HG03045 (cell line): ENCODE measurements around the gene SUN2.
"Not testable (repeated sequence)": the region's sequence is repeated elsewhere in the genome, so short reads cannot be mapped to it uniquely, and the experiment has no call there.

ENCODE experiments used
- ATAC-seq: cut with Tn5 transposase; IDR thresholded peaks from one replicate; pipeline ENCODE4 v1.9.1; 2021; ENCODE audit warnings: mild to moderate bottlenecking, moderate library complexity; ENCODE audit not compliant: unreplicated experiment

SUN2 gene, protein sequence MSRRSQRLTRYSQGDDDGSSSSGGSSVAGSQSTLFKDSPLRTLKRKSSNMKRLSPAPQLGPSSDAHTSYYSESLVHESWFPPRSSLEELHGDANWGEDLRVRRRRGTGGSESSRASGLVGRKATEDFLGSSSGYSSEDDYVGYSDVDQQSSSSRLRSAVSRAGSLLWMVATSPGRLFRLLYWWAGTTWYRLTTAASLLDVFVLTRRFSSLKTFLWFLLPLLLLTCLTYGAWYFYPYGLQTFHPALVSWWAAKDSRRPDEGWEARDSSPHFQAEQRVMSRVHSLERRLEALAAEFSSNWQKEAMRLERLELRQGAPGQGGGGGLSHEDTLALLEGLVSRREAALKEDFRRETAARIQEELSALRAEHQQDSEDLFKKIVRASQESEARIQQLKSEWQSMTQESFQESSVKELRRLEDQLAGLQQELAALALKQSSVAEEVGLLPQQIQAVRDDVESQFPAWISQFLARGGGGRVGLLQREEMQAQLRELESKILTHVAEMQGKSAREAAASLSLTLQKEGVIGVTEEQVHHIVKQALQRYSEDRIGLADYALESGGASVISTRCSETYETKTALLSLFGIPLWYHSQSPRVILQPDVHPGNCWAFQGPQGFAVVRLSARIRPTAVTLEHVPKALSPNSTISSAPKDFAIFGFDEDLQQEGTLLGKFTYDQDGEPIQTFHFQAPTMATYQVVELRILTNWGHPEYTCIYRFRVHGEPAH

DNA sequence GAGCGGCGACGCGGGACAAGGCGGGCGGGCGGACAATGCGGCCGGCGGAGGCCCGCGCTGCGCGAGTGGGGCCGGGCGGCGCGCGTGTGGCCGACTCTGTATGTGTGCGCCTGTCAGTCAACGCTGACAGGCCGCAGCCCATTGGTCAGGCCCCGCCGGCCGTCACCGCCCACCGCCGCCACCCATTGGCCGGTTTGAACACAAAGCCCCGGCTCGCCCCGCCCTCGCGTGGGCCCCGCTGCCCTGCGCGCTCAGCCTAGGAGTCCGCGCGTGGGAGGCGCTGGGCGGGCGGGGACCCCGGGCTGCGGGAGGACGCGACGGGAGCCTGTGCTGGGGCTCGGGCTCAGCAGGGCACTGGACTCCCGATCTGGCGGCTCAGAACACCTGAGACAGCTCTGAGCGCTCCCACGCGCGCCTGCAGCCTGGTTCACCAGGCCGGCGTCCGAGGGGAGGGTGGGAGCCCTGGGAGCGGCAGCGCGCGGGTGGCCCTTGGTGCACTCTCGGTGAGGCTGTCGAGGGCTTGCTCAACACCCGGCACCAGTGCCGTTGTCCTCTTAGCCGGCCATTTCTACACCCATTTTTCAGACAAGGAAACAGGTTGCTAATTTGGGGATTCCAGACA is at the start of gene SUN2:
TSS of gene SUN2 (minus strand) at position 88 of the 622 bp plus-strand sequence. CDS start 3,370 bp downstream, outside the sequence.
- ATAC-seq, result peak; percentile 72

DNA sequence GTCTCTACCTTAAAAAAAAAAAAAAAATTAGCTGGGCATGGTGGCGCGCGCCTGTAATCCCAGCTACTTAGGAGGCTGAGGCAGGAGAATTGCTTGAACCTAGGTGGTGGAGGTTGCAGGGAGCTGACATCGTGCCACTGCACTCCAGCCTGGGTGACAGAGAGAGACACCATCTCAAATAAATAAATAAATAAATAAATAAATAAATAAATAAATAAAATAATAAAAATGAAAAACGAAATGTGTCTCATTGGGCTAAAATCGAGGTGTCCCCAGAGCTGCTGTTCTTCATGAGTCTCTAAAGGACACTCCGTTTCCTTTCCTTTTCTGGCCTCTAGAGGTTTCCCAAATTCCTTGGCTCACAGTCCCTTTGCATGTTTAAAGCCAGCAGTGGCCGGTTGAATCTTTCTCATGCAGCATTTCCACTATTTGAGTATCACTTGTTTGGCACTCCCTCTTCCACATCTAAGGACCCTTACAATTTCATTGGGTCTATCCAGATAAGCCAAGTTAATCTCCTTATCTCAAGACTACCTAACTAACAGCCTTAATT is 49.3 kb upstream of the SUN2 start:
- not testable (repeated sequence) for ATAC-seq

DNA sequence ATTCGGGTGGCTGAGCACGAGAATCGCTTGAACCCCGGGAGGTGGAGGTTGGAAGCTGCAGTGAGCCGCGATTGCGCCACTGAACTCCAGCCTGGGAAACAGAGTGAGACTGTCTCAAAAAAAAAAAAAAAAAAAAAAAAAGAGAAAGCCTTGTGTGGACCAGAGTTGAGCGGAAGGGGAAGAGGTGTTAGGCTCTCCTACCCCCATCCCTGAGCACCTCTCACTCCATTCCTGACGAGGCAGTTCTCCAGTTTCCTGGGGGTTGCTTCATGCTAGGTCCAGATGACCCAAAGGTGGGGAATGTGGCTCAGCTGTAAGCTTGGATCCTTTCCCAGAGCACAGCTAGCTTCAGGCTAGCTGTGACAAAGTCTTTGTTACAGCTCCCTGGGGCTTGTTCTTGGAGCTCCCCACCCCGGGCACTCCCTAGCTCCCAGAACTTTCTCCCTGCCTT is 46.9 kb upstream of the SUN2 start:
- ATAC-seq, result no peak

DNA sequence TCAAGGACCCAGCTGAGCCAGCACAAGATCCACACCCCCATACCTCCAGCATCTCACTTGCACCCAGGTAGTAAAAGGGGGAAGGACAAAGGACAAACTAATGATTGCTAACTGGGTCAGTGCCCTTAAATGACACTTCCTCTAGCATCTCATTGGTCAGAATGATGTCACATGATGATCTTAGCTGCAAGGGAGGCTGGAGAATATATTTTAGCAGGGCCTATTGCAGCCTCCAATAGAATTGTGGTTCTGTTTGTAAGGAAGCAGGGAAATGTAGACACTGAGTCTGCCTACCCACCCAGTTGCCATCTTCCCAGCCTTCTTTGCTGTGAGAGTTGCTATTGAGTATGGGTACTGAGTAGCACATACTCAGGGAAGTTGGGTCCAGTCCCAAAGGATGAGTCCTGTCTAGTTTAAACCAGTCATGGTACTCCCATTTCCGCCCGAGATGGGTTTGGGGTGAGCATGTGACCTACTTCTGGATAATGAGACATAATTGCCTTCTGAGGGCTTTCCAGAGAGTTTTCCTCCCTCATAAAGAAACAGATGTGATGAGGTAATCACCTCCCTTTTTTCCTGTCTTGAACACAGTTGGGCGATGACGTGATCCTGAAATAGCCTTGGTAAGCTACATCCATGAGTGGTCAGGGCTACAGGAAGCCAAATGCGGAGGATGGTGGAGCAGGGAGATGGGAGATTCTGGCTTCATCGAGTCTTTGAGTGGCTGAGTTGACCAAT is 43.6 kb upstream of the SUN2 start:
- no peak for ATAC-seq

DNA sequence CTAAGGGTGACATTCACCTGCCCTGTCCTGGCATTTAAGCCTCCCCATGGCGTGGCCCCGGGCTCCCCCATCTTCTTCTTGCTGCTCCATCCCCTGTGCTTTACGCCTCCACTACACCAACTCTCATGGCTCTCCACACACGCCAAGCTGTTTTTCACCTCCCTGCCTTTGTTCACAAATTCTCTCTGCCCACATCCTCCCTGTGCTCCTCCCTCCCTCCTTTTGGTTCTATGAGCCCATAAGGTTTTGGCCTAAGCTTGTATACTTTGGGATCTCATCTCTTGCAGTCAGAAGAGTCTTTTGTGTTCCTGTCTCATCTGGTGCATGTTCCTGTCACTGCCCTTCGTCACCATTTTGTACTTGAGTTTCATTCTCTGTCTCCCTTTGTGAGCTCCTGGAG is 42.7 kb upstream of the SUN2 start:
- no peak for ATAC-seq

DNA sequence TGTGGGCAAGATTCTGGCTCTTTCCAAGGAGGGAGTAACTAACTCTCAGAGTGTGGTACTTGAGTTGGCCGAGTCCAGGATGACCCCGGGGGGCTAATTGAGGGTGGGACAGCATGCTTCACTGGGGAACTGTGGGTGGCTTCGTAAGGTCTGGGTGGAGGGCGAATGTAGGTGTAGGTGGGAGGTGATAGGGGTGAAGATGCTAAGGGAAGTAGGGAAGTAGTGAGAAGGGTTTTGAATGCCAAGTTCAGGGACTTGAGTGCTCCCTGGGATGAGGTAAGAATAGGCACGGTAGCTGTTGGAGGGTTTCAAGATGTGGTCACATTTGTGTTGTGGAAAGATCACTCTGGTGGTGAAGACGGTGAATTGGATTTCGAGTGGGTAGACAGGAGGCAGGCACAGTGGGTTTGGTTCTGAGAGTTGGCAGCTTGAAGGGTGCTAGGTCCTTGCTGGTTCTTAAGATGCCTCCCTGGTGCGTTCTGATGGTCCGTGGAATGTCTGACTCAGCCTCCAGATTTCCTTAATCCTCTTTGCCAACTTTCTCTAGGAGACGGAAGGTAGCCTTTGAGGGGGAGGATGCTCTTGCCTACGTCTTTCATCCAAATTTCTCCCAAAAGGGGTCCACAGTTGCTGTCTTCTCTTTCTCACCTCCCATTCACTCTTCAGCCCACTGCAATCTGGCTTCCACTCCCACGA is 40.6 kb upstream of the SUN2 start:
- no peak for ATAC-seq

DNA sequence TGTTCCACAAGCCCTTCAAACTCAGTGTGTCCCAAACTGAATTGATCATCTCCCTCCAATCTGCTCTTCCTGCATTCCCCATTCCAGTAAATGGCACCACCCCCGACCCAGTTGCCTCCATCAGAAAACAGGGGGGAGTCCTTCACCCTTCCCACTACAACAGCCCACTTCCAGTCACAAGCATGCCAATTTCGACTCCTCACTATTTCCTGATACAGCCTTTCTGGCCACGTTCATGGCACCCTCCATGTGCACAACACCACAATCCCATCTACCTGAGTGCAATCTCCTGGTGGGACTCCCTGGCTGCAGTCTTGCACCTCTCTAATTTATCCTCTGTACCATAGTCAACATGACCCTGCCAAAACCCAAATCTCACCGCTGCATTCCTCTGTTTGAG is 39.8 kb upstream of the SUN2 start:
- no peak for ATAC-seq

DNA sequence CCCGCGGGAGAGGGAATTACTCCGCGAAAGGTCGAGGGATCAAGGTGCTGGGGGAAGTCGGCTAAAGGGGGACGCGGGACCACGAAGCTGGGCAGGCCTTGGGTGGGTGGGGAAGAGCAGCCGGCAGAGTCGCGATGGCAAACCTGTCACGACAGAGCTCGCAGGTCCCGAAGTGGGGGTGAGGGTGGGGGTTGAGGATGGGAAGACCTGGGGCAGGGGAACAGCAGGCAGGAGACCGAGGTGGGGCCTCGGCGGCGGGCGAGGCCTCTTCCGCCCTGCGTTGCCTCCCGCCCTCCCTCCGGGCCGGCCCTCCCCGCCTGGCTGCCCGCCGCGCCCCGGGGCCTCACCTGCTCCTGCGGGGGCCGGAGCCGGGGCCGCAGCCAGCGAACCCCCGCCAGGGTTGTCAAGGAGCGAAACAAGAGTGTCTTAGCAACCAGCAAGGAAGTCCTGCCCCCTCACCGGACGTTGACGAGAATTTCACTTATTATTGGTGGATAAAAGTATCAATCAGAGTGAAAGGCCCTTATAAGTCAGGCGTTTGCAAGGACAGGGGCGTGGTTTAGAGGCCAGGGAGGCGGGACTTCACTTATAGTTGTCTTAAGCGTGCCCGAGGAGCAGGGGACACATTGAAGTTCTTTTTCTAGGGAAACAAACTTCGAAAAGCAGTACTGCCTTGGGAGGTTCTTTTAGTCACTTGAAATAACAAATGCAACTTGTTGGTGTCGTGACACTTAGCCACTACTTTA is 38.1 kb upstream of the SUN2 start, which contains the start of gene DNAL4:
TSS of gene DNAL4 (minus strand) at position 423 of the 746 bp plus-strand sequence. CDS start 11,412 bp downstream, outside the sequence.
- ATAC-seq, result peak; percentile 93

DNA sequence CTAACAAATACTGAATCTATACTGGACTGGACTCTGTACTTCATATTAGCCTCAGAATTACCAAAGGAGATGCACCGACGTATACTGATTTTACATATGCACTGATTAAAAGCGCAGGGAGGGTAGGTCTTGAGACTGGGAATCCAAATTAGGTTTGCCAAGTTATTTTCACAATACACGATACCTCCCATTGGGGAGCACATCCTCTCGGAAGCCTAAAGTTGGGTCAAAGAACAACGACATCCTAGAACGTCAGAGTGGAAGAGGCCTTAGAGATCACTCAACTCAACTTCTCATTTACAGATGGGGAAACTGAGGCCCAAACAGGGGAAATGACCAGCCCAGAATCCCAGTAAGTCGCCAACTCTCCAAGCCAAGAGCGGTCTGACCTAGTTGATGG is 37.5 kb upstream of the SUN2 start:
- ATAC-seq, result no peak

DNA sequence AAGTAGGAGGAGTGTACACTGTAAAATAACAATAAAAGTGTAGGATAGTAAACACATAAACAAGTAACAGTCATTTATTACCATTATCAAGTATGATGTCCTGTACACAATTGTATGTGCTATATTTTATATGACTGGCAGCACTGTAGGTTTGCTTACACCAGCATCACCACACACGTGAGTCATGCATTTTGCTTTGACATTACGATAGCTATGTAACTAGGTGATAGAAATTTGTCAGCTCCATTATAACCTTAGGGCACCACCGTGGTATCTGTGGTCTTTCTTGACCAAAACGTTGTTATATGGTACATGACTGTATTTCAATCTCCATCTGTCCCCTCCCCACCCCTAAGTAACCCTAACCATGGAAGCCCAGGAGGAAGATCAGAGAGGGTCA is 37.0 kb upstream of the SUN2 start:
- ATAC-seq, result no peak

DNA sequence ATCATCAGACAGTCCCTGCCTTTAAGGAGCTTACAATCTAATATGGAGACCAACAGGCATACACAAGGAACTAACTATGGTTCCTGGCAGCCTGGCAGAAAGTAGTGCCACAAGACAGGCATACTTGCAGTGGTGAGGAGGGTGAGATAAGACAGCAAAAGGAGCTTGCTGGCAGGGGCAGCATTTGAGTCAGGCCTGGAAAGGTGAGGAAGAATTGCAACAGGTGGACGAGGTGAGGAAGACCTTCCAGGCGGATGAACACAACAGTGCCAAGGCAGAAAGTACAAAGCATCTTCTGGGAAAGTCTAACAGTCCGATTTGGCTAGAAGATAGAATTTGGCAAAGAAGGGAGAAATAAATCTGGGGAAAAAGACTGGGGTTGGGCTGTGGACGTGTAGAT is 33.8 kb upstream of the SUN2 start:
- no peak for ATAC-seq

DNA sequence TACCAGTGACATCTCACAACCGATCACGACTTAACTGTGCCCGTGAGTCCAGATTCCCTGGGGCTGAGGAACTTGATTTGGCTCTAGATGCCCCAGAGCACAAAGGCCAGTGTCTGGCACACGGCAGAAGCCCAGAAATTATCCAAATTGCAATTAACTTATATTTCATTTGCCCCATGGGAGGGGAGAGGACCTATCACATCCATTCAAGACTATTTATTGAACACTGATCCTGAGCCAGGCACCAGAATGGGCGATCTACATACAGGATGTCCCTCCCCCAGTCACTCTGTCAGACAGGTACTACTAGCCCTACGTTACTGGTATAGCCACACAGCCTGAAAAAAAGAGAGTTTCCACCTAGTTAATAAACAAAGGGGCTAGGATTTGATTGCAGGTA is 33.0 kb upstream of the SUN2 start:
- no peak for ATAC-seq

DNA sequence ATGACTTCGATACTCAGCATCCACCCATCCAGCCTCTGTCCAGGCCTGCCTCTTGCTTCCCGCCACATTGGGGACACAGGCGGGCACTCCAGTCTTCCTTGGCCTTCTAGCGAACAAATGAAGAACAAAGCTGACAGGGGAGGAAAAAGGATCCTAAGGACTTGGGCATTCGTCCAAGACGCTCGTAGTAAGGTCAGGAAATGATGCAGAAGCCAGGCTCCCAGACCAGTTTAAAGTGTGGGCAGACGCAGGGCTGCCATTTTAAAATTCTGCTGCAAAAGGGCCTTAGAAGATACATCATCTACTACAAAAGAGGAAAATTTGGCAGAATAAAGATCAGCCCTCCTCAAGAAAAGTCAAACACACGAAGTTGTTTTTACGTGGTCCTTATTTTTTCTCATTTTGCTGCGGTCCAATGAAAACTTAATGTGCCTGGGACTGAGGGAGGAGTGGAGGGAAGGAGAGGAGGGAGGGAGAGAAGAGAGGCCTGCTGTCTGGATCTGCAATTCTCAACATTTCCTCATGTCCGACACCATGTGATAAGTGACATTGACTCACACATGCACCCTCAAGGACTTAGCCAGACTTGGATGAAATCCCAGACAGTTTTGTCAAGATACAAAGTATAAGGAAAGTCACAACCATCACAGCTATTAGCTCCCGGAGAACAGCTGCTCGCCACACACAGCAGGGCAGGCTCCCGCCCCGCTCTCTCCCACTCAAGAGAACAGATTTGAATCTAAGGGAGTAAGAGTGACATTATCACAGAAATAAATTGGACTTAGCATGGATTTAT is 32.4 kb upstream of the SUN2 start:
- ATAC-seq, result no peak

DNA sequence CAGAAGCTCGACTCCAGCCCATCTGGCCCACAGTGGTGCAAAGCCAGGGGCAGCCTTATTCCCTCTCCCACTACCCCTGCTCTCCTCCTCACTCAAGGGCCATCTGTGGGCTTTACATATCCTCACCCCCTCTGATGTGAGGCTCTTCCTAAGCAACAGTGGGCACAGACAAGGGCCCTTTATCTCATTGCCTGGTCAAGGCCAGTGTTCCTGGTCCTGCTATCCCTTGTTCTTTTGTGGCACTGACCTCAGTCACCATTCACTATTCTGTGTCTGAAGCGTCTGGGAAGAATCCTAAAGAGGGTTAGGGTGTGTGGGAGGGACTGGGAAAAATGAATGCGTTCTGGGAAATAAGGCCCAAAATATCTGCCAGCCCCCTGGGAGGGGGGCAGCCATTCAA is 30.8 kb upstream of the SUN2 start:
- no peak for ATAC-seq

DNA sequence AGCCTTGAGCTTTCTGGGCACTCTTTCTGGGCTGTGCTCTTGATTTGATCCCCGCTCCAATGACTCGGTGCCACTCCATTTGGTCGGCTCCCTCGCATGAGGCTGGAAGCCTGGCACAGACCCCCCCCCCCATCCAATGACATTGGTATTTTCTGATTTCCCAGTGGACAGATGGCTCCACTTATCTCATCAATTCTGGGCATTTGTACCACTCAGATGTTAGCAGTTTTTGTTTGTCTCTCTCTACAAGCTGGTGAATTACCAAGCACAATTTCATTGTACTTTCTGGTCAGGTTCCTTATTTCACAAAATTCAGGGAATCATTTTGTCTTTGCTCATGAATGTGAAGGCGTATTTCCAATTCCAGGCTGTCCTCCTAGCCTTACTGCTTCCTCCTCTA is 29.1 kb upstream of the SUN2 start:
- ATAC-seq, result no peak

DNA sequence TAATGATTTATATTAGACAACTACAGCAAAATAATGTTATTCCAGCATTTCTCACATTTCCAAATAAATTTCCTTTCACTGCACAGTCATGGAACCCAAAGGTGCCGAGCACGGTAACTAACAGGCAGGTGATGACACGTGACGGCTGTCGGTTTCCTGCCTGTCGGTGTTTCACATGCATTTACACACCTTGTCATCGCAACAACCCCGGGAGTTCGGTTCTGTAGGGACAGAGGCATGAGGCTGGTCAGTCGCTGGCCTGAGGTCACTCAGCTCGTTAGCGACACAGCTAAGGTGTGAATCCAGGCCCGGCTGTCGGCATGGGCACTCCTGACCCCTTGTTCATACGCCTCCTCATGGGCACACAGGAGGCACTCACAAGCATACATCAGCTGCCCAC is 28.2 kb upstream of the SUN2 start:
- ATAC-seq, result no peak

DNA sequence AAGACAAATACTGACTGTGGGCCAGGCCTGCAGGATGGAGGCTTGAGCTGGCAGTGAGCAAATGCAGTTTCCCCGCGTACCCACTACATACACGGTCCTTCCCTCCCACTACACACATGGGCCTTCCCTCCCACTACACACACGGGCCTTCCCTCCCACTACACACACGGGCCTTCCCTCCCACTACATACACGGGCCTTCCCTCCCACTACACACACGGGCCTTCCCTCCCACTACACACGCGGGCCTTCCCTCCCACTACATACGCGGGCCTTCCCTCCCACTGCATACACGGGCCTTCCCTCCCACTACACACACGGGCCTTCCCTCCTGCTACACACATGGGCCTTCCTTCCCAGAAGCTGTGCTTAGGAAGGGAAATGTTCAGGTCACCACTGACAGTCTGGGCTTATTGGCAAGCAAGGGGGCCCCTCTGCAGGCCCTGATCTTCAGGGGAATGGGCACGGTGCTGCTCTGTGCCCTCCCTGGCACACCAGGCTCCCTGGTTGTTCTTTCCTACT is 27.4 kb upstream of the SUN2 start:
- ATAC-seq, result no peak

DNA sequence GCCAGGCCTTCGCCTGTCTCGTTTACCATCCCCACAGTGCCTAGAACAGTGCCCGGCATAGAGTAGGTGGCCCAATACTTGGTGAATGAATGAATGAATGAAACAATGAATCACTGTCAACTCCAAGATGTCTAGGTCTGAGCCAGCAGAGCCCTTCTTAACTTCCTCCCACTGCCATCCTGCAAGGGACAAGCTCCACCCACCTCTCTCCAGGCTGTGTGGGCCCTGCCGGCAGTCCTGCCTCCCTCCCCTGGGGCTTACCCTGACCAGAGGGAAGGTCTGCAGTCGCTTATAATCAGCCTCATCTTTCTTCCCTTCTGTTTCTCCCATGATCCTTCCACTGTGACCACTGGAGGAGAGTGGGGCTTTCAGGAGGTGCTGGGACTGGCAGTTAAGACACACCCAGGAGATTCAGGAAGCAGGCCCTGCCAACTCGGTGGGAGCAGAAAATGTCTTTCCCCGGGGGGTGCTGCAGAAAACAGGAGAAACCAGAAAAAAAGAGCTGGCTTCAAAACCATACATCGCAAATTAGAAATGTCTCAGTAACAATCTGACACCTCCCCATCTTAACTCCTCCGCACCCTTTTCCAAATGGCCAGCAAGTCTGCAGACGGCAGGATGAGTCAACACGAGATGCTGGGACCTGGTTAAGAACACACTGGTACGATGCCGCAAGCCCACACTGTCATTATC is 26.8 kb upstream of the SUN2 start:
- ATAC-seq, result no peak
